ENCODE measurements around the gene KIAA1671.

- TF ChIP-seq GATA2 (IDR thresholded peaks at IDR 0.05; ENCODE audit: low read depth, low read length): no peak
- TF ChIP-seq GATA3 (IDR thresholded peaks at IDR 0.05; ENCODE audit: low read depth, low read length): no peak
Observed at GRCh38 chr22:25236417-25236816, 283.9 kb downstream of the KIAA1671 start.
